Choroid plexus epithelial cell (primary cell): ENCODE measurements around the gene ASTN2.

Source experiments
- DNase-seq: peaks from one replicate; pipeline ENCODE4 v3.0.0-alpha.2; 2010; ENCODE audit warnings: low read depth
- H3K4me3 ChIP-seq: 2 replicates; pipeline ENCODE4 v1.5.1; 2011; ENCODE audit warnings: low read depth, mild to moderate bottlenecking, control low read depth, low read length, moderate library complexity
- TF ChIP-seq, protein P1 (sequence below): conservative IDR thresholded peaks from 2 replicates; pipeline ENCODE4 v1.5.1; 2011; ENCODE audit warnings: low read depth, mild to moderate bottlenecking, control low read depth, inconsistent platforms, low read length, moderate library complexity

ASTN2 gene

GRCh38 chr9:117435630-117436261 is 20.9 kb upstream of the ASTN2 start:
- no peak for DNase-seq
- TF ChIP-seq, protein P1, sequence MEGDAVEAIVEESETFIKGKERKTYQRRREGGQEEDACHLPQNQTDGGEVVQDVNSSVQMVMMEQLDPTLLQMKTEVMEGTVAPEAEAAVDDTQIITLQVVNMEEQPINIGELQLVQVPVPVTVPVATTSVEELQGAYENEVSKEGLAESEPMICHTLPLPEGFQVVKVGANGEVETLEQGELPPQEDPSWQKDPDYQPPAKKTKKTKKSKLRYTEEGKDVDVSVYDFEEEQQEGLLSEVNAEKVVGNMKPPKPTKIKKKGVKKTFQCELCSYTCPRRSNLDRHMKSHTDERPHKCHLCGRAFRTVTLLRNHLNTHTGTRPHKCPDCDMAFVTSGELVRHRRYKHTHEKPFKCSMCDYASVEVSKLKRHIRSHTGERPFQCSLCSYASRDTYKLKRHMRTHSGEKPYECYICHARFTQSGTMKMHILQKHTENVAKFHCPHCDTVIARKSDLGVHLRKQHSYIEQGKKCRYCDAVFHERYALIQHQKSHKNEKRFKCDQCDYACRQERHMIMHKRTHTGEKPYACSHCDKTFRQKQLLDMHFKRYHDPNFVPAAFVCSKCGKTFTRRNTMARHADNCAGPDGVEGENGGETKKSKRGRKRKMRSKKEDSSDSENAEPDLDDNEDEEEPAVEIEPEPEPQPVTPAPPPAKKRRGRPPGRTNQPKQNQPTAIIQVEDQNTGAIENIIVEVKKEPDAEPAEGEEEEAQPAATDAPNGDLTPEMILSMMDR: no peak
- H3K4me3 ChIP-seq: no peak overlapping the region

GRCh38 chr9:117434566-117434965 is 19.7 kb upstream of the ASTN2 start:
- no peak overlapping the region for H3K4me3 ChIP-seq
- TF ChIP-seq, protein P1: no peak
- DNase-seq: no peak

DNA sequence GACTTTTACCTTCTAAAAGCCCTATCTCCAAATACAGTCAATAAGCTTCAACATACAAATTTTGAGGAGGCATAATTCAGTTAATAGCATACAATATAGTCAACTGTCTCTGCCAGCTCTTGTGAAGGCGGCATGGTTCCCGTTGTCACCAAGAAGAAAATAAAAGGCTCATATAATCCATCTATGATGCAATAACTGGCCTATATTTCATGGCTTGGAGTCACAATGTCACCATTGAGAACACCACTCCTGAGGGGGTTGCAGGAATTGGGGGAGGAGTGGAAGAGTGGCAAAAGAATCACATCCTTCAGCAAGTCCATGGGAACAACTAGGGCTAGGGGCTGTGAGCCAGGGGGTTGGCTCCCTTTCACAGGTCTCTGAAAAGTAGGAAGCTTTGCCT is 16.0 kb upstream of the ASTN2 start:
- DNase-seq: no peak
- no peak overlapping the region for H3K4me3 ChIP-seq
- TF ChIP-seq, protein P1: no peak

GRCh38 chr9:117427357-117427913 is 12.6 kb upstream of the ASTN2 start:
- TF ChIP-seq, protein P1: no peak
- no peak overlapping the region for H3K4me3 ChIP-seq
- no peak for DNase-seq

- TF ChIP-seq, protein P1: no peak
- no peak overlapping the region for H3K4me3 ChIP-seq
- no peak for DNase-seq
Observed at GRCh38 chr9:117425566-117425965, 10.7 kb upstream of the ASTN2 start.

DNA sequence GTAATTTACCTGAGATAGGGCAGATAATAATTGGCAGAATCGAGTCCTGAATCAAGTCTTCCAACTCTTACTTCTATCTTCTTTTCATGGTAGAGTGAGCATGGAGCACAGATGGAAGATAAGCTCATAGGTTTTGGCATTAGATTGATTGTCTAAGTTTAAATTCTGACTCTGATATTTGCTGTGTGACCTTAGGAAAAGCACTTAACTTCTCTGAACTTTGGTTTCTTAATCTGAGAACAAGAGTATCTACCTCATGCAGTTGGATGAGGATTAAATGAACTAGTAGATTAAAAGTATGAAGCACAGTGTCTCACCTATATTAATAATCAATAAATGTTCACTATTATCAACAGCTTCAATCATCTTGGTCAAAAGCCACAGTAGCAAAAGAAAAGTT is 9.4 kb upstream of the ASTN2 start:
- H3K4me3 ChIP-seq: no peak overlapping the region
- no peak for DNase-seq
- TF ChIP-seq, protein P1: no peak

DNA sequence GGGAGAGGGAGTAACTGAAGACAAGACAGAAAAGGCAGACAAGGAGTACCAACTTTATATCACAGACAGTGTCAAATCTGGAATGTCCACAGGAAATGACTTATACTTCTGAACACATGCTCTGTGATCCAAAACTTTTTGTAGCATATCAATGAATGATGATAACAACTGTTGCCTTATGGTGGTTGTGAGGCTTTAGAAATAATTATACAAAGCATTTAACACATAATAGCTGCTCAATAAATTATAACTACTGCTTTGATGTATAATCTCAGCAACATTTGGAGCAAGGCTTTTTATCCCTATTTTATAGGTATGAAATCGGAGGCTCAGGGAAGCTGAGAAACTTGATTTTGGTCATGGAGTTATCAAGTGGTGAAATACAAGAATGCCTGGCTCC is 3.3 kb upstream of the ASTN2 start:
- TF ChIP-seq, protein P1: no peak
- H3K4me3 ChIP-seq: no peak overlapping the region
- DNase-seq: no peak
